ENCODE measurements around the gene STK17B. TPM values are rescaled to one million over a fixed set of nuclear protein-coding genes. Genes with fewer than 3 reads are reported as not detected.

Gene STK17B
- total RNA-seq, 2 experiments from 2014 or later: 175 to 176 TPM

DNA sequence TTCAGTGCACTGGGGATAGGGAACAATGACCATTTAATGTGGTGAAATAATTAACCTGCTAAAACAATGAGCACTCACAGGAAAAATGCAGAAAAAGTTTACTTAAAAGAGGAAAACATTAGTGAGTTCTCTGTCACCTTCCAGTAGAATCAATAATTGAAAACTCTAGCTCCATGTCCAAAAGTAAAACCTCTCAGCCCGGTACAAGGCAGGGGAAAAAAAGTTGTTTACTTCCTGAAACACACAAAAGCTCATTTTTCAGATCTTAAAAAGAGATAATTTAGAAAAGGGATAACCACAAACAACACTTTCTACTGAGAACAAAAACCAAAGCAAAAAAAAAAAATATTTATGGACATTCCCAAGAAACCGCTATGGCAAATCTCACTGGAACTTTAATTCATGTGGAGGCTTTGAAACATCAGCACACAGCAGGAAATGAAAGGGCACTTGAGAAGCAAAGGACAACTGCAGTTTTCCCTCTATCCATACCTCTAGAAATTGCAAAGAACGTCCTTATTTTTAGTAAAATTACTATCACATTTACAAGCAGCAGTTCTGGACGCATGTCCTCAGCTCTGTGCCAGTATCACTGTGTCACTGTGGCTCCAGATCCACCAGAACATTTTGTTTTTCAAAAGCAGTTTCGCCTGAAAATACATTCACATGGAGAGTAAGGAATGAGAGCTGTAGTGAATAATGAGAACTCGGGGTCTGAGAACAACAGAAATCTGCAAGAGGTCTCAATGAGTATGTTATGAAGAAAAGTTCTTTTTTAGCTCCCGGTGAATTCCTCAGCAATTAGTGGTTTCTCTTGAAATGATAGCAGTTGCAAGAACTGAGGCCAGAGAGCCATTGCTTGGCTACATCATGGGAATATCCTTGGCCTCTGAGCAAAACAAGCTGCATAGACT lies 58.1 kb downstream of the STK17B start:
- H3K4me1 Mint-ChIP-seq (ENCODE audit: low read depth): peaks cover 18% of the 10 kb centered on the region
- H3K27ac Mint-ChIP-seq: no peak overlapping the region
- no peak overlapping the region for H3K4me3 Mint-ChIP-seq
- intact Hi-C loops (cut with micrococcal nuclease): no loop called here
- no peaks in the 10 kb centered on the region for H3K27me3 Mint-ChIP-seq
- CTCF ChIA-PET: interaction anchor here (1.2 to 1.4 kb wide), 3 partner anchors 11 to 340 kb away, joined by 3 to 4 read pairs (median 4); no protein-coding TSS in a partner anchor
- DNase-seq: no peak
- POLR2A ChIA-PET: interaction anchor here (0.5 to 0.6 kb wide), 2 partner anchors 263 to 288 kb away, joined by 3 read pairs; no protein-coding TSS in a partner anchor
- no peaks in the 10 kb centered on the region for H3K9me3 Mint-ChIP-seq
- no peaks in the 10 kb centered on the region for H3K36me3 Mint-ChIP-seq

DNA sequence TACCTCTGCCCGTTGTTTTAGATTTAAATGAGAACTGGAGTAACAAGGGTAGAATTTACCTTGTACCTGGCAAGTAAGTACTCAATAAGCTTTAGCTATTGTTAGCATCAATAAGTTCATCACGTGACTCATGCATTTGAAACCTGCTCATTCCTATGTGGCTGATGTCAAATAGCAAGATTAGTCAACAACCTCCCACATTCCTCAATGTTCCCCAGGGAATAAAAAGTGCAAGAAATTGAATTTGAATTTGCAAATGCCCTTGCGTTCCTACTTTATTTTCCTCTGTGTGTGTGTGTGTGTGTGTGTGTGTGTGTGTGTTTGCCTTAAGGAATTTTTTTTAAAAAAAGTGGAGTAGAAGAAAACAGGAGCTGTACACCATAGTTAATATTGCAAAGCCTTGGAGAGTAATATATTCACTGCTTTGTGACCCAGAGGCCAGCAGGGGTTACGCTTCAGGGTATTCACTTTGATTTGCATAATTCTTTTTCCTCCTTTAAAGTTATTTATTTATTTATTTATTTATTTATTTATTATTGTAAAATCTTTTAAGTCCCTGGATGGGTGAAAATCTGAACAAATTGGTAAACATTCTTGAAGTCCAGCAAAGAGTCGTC lies 58.9 kb downstream of the STK17B start:
- H3K9me3 Mint-ChIP-seq: no peaks in the 10 kb centered on the region
- intact Hi-C loops (cut with micrococcal nuclease): no loop called here
- no peaks in the 10 kb centered on the region for H3K27me3 Mint-ChIP-seq
- POLR2A ChIA-PET: interaction anchor here (0.6 kb wide), 1 partner anchor 264 kb away, joined by 3 read pairs; no protein-coding TSS in a partner anchor
- H3K36me3 Mint-ChIP-seq: no peaks in the 10 kb centered on the region
- CTCF ChIA-PET: interaction anchor here (0.8 to 1.4 kb wide), 4 partner anchors 10 to 341 kb away, joined by 3 to 4 read pairs (median 4); no protein-coding TSS in a partner anchor
- no peak overlapping the region for H3K4me3 Mint-ChIP-seq
- H3K4me1 Mint-ChIP-seq (ENCODE audit: low read depth): peaks cover 18% of the 10 kb centered on the region
- no peak overlapping the region for H3K27ac Mint-ChIP-seq
- no peak for DNase-seq

DNA sequence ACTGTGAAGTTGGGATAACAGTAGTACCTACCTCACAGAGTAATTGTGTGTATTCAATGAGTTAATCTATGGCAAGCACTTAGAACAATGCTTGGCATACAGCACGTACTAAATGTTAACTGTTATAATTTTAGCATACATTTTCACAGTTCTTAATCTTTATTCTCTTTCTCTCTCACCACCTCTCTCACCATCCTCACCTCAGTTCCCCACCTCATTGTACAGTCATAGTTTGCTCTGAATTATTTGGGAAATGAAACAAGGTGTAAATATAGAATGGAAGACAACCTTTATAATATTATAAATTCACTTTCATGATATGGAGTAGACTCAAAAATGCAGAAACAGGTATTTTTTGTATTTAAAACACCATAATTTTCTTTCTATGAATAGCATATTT lies 62.8 kb downstream of the STK17B start:
- Mint-ChIP-seq H3K4me1 (ENCODE audit: low read depth) (peaks cover 25% of the 10 kb centered on the region), H3K27me3 (no peaks in the 10 kb centered on the region), H3K36me3 (no peaks in the 10 kb centered on the region), H3K4me3 (no peak overlapping the region), H3K9me3 (no peaks in the 10 kb centered on the region), H3K27ac (no peak overlapping the region)
- DNase-seq: no peak
- ChIA-PET POLR2A (no interaction called here), CTCF (no interaction called here)
- intact Hi-C loops (cut with micrococcal nuclease): no loop called here

DNA sequence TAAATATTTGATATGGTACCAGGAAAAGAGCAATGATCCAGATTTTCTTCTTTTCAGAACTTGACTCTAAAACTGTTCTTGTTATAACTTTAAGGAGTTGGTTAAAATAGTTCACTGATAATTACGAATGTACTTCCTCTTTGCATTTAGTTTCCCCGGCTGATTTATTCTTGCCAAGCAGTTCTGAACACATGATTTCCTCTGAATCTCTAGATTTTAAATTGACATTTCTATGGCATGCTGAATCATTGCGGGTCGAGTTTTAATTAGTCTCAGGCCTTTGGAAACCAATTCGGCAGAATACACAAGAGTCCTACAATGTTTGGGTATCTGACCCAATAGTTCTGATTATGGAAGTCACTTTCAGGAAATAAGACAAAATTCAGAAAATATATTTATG lies 65.4 kb downstream of the STK17B start:
- H3K36me3 Mint-ChIP-seq: no peaks in the 10 kb centered on the region
- intact Hi-C loops (cut with micrococcal nuclease): no loop called here
- H3K4me1 Mint-ChIP-seq (ENCODE audit: low read depth): peaks cover 21% of the 10 kb centered on the region
- no peaks in the 10 kb centered on the region for H3K27me3 Mint-ChIP-seq
- H3K4me3 Mint-ChIP-seq: no peak overlapping the region
- DNase-seq: no peak
- ChIA-PET POLR2A (no interaction called here), CTCF (no interaction called here)
- H3K9me3 Mint-ChIP-seq: no peaks in the 10 kb centered on the region
- no peak overlapping the region for H3K27ac Mint-ChIP-seq

DNA sequence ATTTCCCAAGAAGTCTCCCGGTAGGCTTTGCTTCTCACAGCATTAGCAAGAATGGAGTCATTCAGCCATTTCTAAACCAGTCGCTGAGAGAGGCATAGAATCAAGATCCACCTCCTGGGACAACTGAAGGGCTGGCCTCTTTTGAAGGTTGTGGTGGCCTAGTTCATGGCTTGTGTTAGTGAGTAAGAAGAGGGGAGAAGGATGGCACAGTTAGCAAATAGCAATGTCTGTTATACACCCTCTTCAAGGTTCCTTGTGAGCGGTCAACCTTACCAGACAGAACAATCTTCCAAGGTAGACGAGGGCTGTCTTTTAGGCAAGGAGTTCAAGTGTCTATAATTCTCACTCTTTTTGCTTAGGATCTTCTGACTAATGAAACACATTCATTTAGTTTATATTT lies 67.3 kb downstream of the STK17B start:
- no peaks in the 10 kb centered on the region for H3K27me3 Mint-ChIP-seq
- no peaks in the 10 kb centered on the region for H3K36me3 Mint-ChIP-seq
- H3K27ac Mint-ChIP-seq: no peak overlapping the region
- intact Hi-C loops (cut with micrococcal nuclease): no loop called here
- peaks cover 32% of the 10 kb centered on the region for H3K4me1 Mint-ChIP-seq (ENCODE audit: low read depth)
- DNase-seq: no peak
- CTCF ChIA-PET: no interaction called here
- POLR2A ChIA-PET: no interaction called here
- H3K9me3 Mint-ChIP-seq: no peaks in the 10 kb centered on the region
- H3K4me3 Mint-ChIP-seq: no peak overlapping the region

DNA sequence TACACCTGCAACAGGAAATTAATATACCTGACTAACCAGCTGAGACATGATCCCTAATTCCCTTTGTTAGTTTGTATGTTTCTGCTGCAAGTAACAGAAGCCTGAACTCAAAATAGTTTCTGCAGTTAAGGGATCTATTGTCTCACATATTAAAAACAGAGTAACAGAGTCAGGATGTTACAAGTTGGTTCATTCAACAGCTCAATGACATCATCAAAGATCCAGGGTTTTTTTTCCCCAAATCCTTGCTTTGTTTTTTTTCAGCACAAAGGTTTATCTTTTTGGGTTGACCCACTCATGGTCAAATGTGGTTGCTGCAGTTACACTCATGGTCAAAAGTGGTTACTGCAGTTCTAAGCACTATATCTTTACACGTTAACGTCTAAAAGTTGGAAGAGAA lies 67.8 kb downstream of the STK17B start:
- no peaks in the 10 kb centered on the region for H3K36me3 Mint-ChIP-seq
- H3K27me3 Mint-ChIP-seq: no peaks in the 10 kb centered on the region
- no peak overlapping the region for H3K4me3 Mint-ChIP-seq
- intact Hi-C loops (cut with micrococcal nuclease): no loop called here
- no peak for DNase-seq
- peaks cover 32% of the 10 kb centered on the region for H3K4me1 Mint-ChIP-seq (ENCODE audit: low read depth)
- H3K9me3 Mint-ChIP-seq: no peaks in the 10 kb centered on the region
- ChIA-PET CTCF (interaction anchor here (1.2 kb wide), 1 partner anchor 27 kb away, joined by 3 read pairs; no protein-coding TSS in a partner anchor), POLR2A (no interaction called here)
- no peak overlapping the region for H3K27ac Mint-ChIP-seq

DNA sequence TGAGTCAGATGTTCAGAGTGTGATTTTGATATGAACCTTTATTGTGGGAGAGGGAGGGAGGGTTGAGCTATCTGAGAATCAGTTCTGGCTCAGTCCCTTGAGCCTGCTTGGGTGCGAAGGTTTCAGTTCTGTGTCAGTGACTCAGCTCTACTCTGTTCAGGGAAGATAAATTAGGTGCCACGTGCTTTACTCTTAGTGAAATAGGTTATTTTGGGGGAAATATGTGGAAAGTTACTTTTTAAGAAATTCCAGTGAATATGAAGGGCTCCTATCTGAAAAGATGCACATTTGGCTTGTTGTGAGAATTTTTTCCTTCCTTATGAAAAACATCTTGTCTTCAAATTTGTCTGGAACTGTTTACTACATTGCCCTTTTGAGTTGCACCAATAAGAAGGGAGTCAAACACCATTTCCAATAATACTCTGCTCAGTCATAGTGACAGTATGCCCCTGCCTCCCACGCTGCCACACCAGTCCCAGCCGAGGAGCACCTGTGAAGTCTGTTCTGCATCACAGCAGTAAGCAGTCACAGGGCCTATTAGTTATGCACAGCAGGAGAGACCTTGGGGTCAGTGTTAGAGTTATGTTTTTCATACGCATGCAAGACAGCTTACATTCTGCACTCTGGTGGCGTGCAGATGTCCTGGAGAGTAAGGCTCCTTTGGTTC lies 69.9 kb downstream of the STK17B start:
- Mint-ChIP-seq H3K4me1 (ENCODE audit: low read depth) (peaks cover 31% of the 10 kb centered on the region), H3K36me3 (no peaks in the 10 kb centered on the region), H3K4me3 (no peak overlapping the region), H3K27me3 (no peaks in the 10 kb centered on the region), H3K27ac (peak overlapping the region; percentile 31), H3K9me3 (no peaks in the 10 kb centered on the region)
- intact Hi-C loops (cut with micrococcal nuclease): no loop called here
- CTCF ChIA-PET: interaction anchor here (1.0 to 1.9 kb wide), 4 partner anchors 24 to 236 kb away, joined by 4 to 8 read pairs (median 6); partner anchors contain the start of gene DNAH7
- peak; percentile 69 for DNase-seq
- POLR2A ChIA-PET: interaction anchor here (0.7 to 1.5 kb wide), 2 partner anchors 42 to 159 kb away, joined by 3 read pairs; no protein-coding TSS in a partner anchor

DNA sequence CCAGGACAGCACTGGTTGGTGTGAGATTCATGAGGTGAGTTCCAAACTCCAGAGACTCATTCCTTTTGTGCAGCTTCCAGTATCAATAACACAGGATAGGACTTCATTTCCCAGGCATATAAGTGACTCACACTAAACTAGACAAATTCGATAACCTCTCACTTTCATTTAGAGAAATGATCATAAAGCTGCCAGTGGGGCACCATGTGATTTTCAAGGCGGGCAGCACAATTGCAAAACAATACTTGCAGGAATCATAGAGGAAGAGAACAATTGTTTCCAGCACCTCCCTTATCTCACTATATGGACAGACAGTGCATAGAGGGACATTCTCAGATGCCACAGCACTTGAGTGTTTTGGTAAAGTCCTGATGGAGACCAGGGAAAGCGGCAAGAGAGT lies 71.5 kb downstream of the STK17B start:
- POLR2A ChIA-PET: no interaction called here
- Mint-ChIP-seq H3K27me3 (no peaks in the 10 kb centered on the region), H3K4me3 (no peak overlapping the region), H3K9me3 (peaks cover 2% of the 10 kb centered on the region), H3K27ac (no peak overlapping the region), H3K36me3 (no peaks in the 10 kb centered on the region), H3K4me1 (ENCODE audit: low read depth) (peaks cover 23% of the 10 kb centered on the region)
- intact Hi-C loops (cut with micrococcal nuclease): no loop called here
- DNase-seq: no peak
- CTCF ChIA-PET: interaction anchor here (1.9 kb wide), 1 partner anchor 32 kb away, joined by 8 read pairs; the partner anchor contains the start of gene DNAH7

DNA sequence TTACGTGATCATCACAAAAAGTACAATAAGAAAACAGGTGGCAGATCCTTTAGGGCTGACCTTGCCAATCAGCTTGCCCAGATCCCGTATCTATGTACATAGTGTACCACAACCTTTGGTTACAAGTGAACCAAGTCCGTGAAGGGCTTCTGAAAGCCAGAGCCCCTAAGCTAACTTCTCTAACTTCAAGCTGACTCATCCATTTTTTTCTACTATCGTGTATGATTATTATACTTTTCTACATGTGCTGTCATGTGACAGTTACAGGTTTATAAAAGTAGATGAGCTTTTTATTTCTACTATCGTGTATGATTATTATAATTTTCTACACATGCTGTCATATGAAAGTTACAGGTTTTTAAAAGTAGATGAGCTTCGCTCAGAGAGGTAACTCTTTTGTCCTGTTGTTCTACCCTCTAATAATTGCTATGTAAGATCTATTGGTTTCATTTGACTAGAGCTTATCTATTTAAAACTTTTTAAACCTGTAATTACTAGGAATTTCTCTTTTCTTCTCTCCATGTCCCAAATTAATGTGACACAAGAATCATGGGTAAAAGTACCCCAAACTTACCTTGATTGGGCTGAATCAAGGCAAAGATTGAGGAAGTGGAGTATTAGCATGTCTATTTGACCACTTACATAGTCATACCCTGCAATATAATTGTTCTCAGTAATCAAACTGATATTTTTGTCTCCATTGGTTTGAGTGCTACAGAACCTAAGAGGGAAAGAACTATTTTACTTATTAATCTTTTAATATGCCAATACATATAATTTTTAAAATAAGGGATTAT lies 73.3 kb downstream of the STK17B start:
- no peak for DNase-seq
- Mint-ChIP-seq H3K27me3 (no peaks in the 10 kb centered on the region), H3K36me3 (peaks cover 1% of the 10 kb centered on the region), H3K4me1 (ENCODE audit: low read depth) (peaks cover 23% of the 10 kb centered on the region), H3K4me3 (no peak overlapping the region), H3K27ac (no peak overlapping the region), H3K9me3 (peaks cover 20% of the 10 kb centered on the region)
- intact Hi-C loops (cut with micrococcal nuclease): no loop called here
- CTCF ChIA-PET: interaction anchor here (2.4 to 3.2 kb wide), 2 partner anchors 19 to 200 kb away, joined by 5 to 25 read pairs; no protein-coding TSS in a partner anchor
- POLR2A ChIA-PET: no interaction called here

DNA sequence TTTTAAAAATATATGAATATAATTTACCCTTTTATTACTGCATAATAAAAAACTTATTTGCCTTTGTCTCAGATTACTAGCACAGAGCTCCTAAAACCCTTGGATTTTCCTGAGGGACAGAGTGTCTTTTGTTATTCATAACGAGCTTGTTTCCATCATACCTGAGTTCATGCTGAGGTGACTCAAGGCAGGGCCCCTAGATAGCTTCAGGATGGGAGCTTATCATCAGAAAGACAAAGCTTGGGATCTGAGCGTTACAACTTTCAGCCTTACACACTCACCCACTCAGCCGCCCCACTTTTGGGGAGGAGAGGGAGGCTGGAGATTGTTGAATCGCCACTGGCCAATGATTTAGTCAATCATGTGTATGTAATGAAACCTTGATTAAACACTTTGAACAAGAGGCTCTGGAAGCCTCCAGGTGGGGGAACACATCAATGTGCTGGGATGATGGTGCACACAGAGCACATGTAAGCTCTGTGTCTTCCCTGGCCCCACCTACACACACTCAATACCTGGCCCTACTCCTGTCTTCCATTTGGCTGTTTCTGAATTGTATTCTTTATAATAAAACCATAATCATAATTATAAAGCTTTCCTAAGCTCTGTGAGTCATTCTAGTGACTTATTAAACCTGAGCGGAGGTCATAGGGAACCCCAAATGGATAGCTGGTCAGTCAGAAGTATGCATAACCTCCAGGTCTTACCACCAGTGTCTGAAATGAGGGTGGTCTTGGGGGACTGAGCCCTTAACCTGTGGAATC lies 74.2 kb downstream of the STK17B start:
- H3K4me1 Mint-ChIP-seq (ENCODE audit: low read depth): peaks cover 23% of the 10 kb centered on the region
- intact Hi-C loops (cut with micrococcal nuclease): no loop called here
- no peak overlapping the region for H3K4me3 Mint-ChIP-seq
- H3K36me3 Mint-ChIP-seq: peaks cover 3% of the 10 kb centered on the region
- H3K27ac Mint-ChIP-seq: no peak overlapping the region
- no peak for DNase-seq
- POLR2A ChIA-PET: no interaction called here
- no peaks in the 10 kb centered on the region for H3K27me3 Mint-ChIP-seq
- CTCF ChIA-PET: interaction anchor here (0.7 to 3.2 kb wide), 3 partner anchors 11 to 201 kb away, joined by 3 to 25 read pairs (median 5); no protein-coding TSS in a partner anchor
- peaks cover 24% of the 10 kb centered on the region for H3K9me3 Mint-ChIP-seq

DNA sequence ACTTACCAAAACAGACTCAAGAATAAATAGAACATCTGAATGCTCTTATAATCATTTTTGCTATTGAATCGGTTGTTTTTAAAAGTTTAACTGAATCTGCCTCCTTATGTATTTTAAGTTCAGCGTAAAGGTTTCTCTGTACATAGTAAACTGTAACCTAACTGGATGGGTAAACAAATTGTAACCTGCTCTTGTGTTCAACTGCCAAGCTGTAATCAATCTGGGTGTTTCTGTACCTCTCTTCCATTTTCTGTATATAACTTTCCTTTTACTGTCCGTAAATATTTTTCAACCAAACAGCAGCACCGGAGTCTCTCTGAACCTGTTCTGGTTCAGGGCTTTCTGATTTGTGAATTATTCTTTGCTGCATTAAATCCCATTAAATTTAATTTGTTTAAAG lies 75.1 kb downstream of the STK17B start:
- no peak for DNase-seq
- POLR2A ChIA-PET: no interaction called here
- H3K36me3 Mint-ChIP-seq: peaks cover 4% of the 10 kb centered on the region
- no peak overlapping the region for H3K27ac Mint-ChIP-seq
- H3K4me1 Mint-ChIP-seq (ENCODE audit: low read depth): peaks cover 14% of the 10 kb centered on the region
- peaks cover 24% of the 10 kb centered on the region for H3K9me3 Mint-ChIP-seq
- intact Hi-C loops (cut with micrococcal nuclease): no loop called here
- no peaks in the 10 kb centered on the region for H3K27me3 Mint-ChIP-seq
- CTCF ChIA-PET: interaction anchor here (0.7 to 3.2 kb wide), 2 partner anchors 10 to 17 kb away, joined by 3 to 25 read pairs; no protein-coding TSS in a partner anchor
- no peak overlapping the region for H3K4me3 Mint-ChIP-seq

Data from activated CD4-positive, alpha-beta memory T cell treated with anti-CD3 and anti-CD28 coated beads for 36 hours (primary cell).